ENCODE data around the gene GRIK1.

DNA sequence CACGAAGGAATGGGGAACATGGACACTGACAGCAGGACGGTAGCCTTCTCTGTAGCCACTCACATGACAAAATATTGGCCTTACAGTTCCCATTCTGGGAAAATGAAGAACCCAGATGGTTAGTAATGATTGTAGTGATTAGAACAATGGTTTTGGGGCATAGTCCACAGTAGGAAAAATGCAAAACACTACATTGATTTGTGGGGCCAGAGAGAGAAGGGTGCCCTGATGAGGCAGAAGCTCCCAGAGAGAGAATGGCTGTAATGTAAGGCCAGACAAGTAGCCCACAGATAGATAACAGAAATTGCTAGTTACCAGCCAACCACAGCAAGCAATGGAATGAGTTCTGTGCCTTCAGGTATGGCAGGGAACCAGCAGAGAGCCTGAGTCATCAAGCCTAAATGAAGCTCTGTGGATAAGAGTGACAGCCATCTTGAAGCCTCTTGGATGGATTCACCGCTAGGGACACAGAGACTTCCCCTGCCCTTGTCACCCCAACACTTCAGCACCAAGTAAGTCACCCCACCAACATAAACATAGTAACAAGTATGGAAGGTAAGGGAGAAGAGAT is 435.0 kb downstream of the GRIK1 start:
- TF ChIP-seq CTCF (IDR thresholded peaks at IDR 0.05; ENCODE audit: poor library complexity, severe bottlenecking) (no peak), TAF1 (IDR thresholded peaks at IDR 0.05; ENCODE audit: low read depth) (no peak)
